ENCODE results near the gene PDE1C.

PDE1C gene

GRCh38 chr7:32047075-32047474, 23.1 kb downstream of the PDE1C start:
- H3K4me1 ChIP-seq (ENCODE audit: control insufficient read depth, insufficient read depth, low read length) = 0 out of 2 replicates have a peak, but pooled peaks cover 2% of the 10 kb centered on the region
- DNase-seq (ENCODE audit: low read depth, low spot score) = no peak
- no peaks in the 10 kb centered on the region for H3K9me3 ChIP-seq (ENCODE audit: control insufficient read depth, insufficient read depth, low read length)
- H3K27me3 ChIP-seq (ENCODE audit: control insufficient read depth, insufficient read depth, low read length) = no peaks in the 10 kb centered on the region
- H3K36me3 ChIP-seq (ENCODE audit: control insufficient read depth, insufficient read depth, low read length) = no peaks in the 10 kb centered on the region
- no CpG with 5 or more reads among the region's 3 CpGs for WGBS (ENCODE audit: insufficient coverage, insufficient read length)
- no peak overlapping the region for H3K4me3 ChIP-seq (ENCODE audit: low read length)
- H3K27ac ChIP-seq (ENCODE audit: low read length) = no peak overlapping the region

GRCh38 chr7:32045228-32045627, 25.0 kb downstream of the PDE1C start:
- Histone ChIP-seq H3K4me1 (ENCODE audit: control insufficient read depth, insufficient read depth, low read length) (0 out of 2 replicates have a peak, but pooled peaks cover 2% of the 10 kb centered on the region), H3K9me3 (ENCODE audit: control insufficient read depth, insufficient read depth, low read length) (no peaks in the 10 kb centered on the region), H3K36me3 (ENCODE audit: control insufficient read depth, insufficient read depth, low read length) (no peaks in the 10 kb centered on the region), H3K27me3 (ENCODE audit: control insufficient read depth, insufficient read depth, low read length) (no peaks in the 10 kb centered on the region), H3K4me3 (ENCODE audit: low read length) (no peak overlapping the region), H3K27ac (ENCODE audit: low read length) (no peak overlapping the region)
- DNase-seq (ENCODE audit: low read depth, low spot score) = no peak

- no peaks in the 10 kb centered on the region for H3K36me3 ChIP-seq (ENCODE audit: control insufficient read depth, insufficient read depth, low read length)
- H3K27ac ChIP-seq (ENCODE audit: low read length) = no peak overlapping the region
- H3K27me3 ChIP-seq (ENCODE audit: control insufficient read depth, insufficient read depth, low read length) = no peaks in the 10 kb centered on the region
- 0 out of 2 replicates have a peak, but pooled peaks cover 2% of the 10 kb centered on the region for H3K4me1 ChIP-seq (ENCODE audit: control insufficient read depth, insufficient read depth, low read length)
- no CpG with 5 or more reads among the region's 3 CpGs for WGBS (ENCODE audit: insufficient coverage, insufficient read length)
- no peaks in the 10 kb centered on the region for H3K9me3 ChIP-seq (ENCODE audit: control insufficient read depth, insufficient read depth, low read length)
- H3K4me3 ChIP-seq (ENCODE audit: low read length) = no peak overlapping the region
- no peak for DNase-seq (ENCODE audit: low read depth, low spot score)
Measured at GRCh38 chr7:32044739-32045138, 25.5 kb downstream of the PDE1C start.

- no peak overlapping the region for H3K27ac ChIP-seq (ENCODE audit: low read length)
- no CpG with 5 or more reads among the region's 3 CpGs for WGBS (ENCODE audit: insufficient coverage, insufficient read length)
- H3K27me3 ChIP-seq (ENCODE audit: control insufficient read depth, insufficient read depth, low read length) = no peaks in the 10 kb centered on the region
- no peak for DNase-seq (ENCODE audit: low read depth, low spot score)
- H3K36me3 ChIP-seq (ENCODE audit: control insufficient read depth, insufficient read depth, low read length) = no peaks in the 10 kb centered on the region
- H3K4me1 ChIP-seq (ENCODE audit: control insufficient read depth, insufficient read depth, low read length) = 0 out of 2 replicates have a peak, but pooled peaks cover 2% of the 10 kb centered on the region
- H3K9me3 ChIP-seq (ENCODE audit: control insufficient read depth, insufficient read depth, low read length) = no peaks in the 10 kb centered on the region
- no peak overlapping the region for H3K4me3 ChIP-seq (ENCODE audit: low read length)
Measured at GRCh38 chr7:32043688-32044087, 26.5 kb downstream of the PDE1C start.

GRCh38 chr7:32042900-32043299, 27.3 kb downstream of the PDE1C start:
- DNase-seq (ENCODE audit: low read depth, low spot score) = no peak
- no peaks in the 10 kb centered on the region for H3K9me3 ChIP-seq (ENCODE audit: control insufficient read depth, insufficient read depth, low read length)
- no peaks in the 10 kb centered on the region for H3K36me3 ChIP-seq (ENCODE audit: control insufficient read depth, insufficient read depth, low read length)
- no peak overlapping the region for H3K27ac ChIP-seq (ENCODE audit: low read length)
- H3K4me3 ChIP-seq (ENCODE audit: low read length) = no peak overlapping the region
- no CpG with 5 or more reads among the region's 5 CpGs for WGBS (ENCODE audit: insufficient coverage, insufficient read length)
- H3K4me1 ChIP-seq (ENCODE audit: control insufficient read depth, insufficient read depth, low read length) = 0 out of 2 replicates have a peak, but pooled peaks cover 2% of the 10 kb centered on the region
- no peaks in the 10 kb centered on the region for H3K27me3 ChIP-seq (ENCODE audit: control insufficient read depth, insufficient read depth, low read length)

- Histone ChIP-seq H3K36me3 (ENCODE audit: control insufficient read depth, insufficient read depth, low read length) (no peaks in the 10 kb centered on the region), H3K4me3 (ENCODE audit: low read length) (no peak overlapping the region), H3K27me3 (ENCODE audit: control insufficient read depth, insufficient read depth, low read length) (no peaks in the 10 kb centered on the region), H3K4me1 (ENCODE audit: control insufficient read depth, insufficient read depth, low read length) (no peaks in the 10 kb centered on the region), H3K27ac (ENCODE audit: low read length) (no peak overlapping the region), H3K9me3 (ENCODE audit: control insufficient read depth, insufficient read depth, low read length) (no peaks in the 10 kb centered on the region)
- no peak for DNase-seq (ENCODE audit: low read depth, low spot score)
- no CpG with 5 or more reads among the region's 6 CpGs for WGBS (ENCODE audit: insufficient coverage, insufficient read length)
Measured at GRCh38 chr7:32039000-32039756, 31.0 kb downstream of the PDE1C start.

GRCh38 chr7:32037650-32038198, 32.5 kb downstream of the PDE1C start:
- Histone ChIP-seq H3K4me1 (ENCODE audit: control insufficient read depth, insufficient read depth, low read length) (no peaks in the 10 kb centered on the region), H3K9me3 (ENCODE audit: control insufficient read depth, insufficient read depth, low read length) (no peaks in the 10 kb centered on the region), H3K27me3 (ENCODE audit: control insufficient read depth, insufficient read depth, low read length) (no peaks in the 10 kb centered on the region), H3K27ac (ENCODE audit: low read length) (no peak overlapping the region), H3K36me3 (ENCODE audit: control insufficient read depth, insufficient read depth, low read length) (no peaks in the 10 kb centered on the region), H3K4me3 (ENCODE audit: low read length) (no peak overlapping the region)
- DNase-seq (ENCODE audit: low read depth, low spot score) = no peak

- H3K9me3 ChIP-seq (ENCODE audit: control insufficient read depth, insufficient read depth, low read length) = no peaks in the 10 kb centered on the region
- no CpG with 5 or more reads among the region's 2 CpGs for WGBS (ENCODE audit: insufficient coverage, insufficient read length)
- H3K27me3 ChIP-seq (ENCODE audit: control insufficient read depth, insufficient read depth, low read length) = no peaks in the 10 kb centered on the region
- H3K27ac ChIP-seq (ENCODE audit: low read length) = no peak overlapping the region
- H3K4me3 ChIP-seq (ENCODE audit: low read length) = no peak overlapping the region
- no peaks in the 10 kb centered on the region for H3K36me3 ChIP-seq (ENCODE audit: control insufficient read depth, insufficient read depth, low read length)
- no peaks in the 10 kb centered on the region for H3K4me1 ChIP-seq (ENCODE audit: control insufficient read depth, insufficient read depth, low read length)
- DNase-seq (ENCODE audit: low read depth, low spot score) = no peak
Measured at GRCh38 chr7:32036557-32036956, 33.6 kb downstream of the PDE1C start.

- Histone ChIP-seq H3K4me3 (ENCODE audit: low read length) (no peak overlapping the region), H3K27ac (ENCODE audit: low read length) (no peak overlapping the region), H3K9me3 (ENCODE audit: control insufficient read depth, insufficient read depth, low read length) (no peaks in the 10 kb centered on the region), H3K27me3 (ENCODE audit: control insufficient read depth, insufficient read depth, low read length) (no peaks in the 10 kb centered on the region), H3K4me1 (ENCODE audit: control insufficient read depth, insufficient read depth, low read length) (no peaks in the 10 kb centered on the region), H3K36me3 (ENCODE audit: control insufficient read depth, insufficient read depth, low read length) (no peaks in the 10 kb centered on the region)
- no CpG with 5 or more reads among the region's 2 CpGs for WGBS (ENCODE audit: insufficient coverage, insufficient read length)
- no peak for DNase-seq (ENCODE audit: low read depth, low spot score)
Measured at GRCh38 chr7:32034052-32034451, 36.2 kb downstream of the PDE1C start.

GRCh38 chr7:32033006-32033405, 37.2 kb downstream of the PDE1C start:
- H3K9me3 ChIP-seq (ENCODE audit: control insufficient read depth, insufficient read depth, low read length) = no peaks in the 10 kb centered on the region
- H3K4me3 ChIP-seq (ENCODE audit: low read length) = no peak overlapping the region
- H3K36me3 ChIP-seq (ENCODE audit: control insufficient read depth, insufficient read depth, low read length) = no peaks in the 10 kb centered on the region
- no peaks in the 10 kb centered on the region for H3K27me3 ChIP-seq (ENCODE audit: control insufficient read depth, insufficient read depth, low read length)
- H3K4me1 ChIP-seq (ENCODE audit: control insufficient read depth, insufficient read depth, low read length) = no peaks in the 10 kb centered on the region
- no peak overlapping the region for H3K27ac ChIP-seq (ENCODE audit: low read length)
- no peak for DNase-seq (ENCODE audit: low read depth, low spot score)
- WGBS (ENCODE audit: insufficient coverage, insufficient read length) = no CpG with 5 or more reads among the region's 3 CpGs

GRCh38 chr7:32032211-32032610, 38.0 kb downstream of the PDE1C start:
- no peak for DNase-seq (ENCODE audit: low read depth, low spot score)
- Histone ChIP-seq H3K27me3 (ENCODE audit: control insufficient read depth, insufficient read depth, low read length) (no peaks in the 10 kb centered on the region), H3K4me3 (ENCODE audit: low read length) (no peak overlapping the region), H3K27ac (ENCODE audit: low read length) (no peak overlapping the region), H3K36me3 (ENCODE audit: control insufficient read depth, insufficient read depth, low read length) (no peaks in the 10 kb centered on the region), H3K9me3 (ENCODE audit: control insufficient read depth, insufficient read depth, low read length) (no peaks in the 10 kb centered on the region), H3K4me1 (ENCODE audit: control insufficient read depth, insufficient read depth, low read length) (no peaks in the 10 kb centered on the region)
- no CpG with 5 or more reads among the region's 4 CpGs for WGBS (ENCODE audit: insufficient coverage, insufficient read length)

Data from iPS DF 6.9 (cell line).